Embryonic facial prominence (tissue), 1 donor: ENCODE measurements around the gene BCL7C.
"Not testable (repeated sequence)": the region's sequence is repeated elsewhere in the genome, so short reads cannot be mapped to it uniquely, and the experiment has no call there.

Experiments
- DNase-seq: peaks from one replicate; pipeline ENCODE4 v3.0.0-alpha.2; 2016; ENCODE audit errors: extremely low spot score

The BCL7C gene

DNA sequence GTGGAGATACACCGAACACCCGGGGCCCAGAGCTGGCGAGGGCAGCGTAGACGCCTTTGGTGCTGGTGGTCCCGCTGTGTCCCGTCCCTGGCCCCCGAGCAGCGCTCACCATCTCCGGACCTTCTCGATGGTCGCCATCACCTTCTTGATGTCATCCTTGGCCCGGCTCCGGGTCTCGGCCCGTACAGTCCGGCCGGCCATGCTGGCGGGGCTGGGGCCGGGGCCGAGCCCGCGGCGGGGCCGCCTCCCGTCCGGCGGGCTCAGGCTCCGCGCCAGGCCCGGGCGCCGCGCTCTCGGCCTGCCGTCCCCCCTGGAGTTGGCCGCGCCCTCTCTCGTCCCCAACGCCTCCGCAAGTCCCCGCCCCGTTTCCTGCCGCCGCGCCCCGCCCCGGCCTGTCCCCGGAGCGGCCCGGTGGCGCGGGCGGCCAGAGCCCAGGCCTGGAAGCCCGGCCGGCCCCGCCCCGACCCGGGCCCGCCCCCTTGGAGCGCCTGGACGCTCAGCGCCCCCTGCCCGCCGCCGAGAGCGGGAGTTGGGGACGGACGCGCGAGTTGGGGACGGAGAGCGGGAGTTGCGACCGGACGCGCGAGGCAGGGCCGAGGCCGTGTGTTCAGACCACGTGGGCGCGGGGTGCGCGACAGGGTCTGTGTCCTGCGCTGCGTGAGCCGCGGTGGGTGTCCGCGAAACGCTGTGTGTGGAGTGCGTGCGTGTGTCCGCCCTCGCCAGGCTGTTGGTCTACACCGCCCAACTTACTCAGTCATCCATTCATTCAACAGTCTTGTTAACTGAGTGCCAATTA lies at the start of gene BCL7C:
Gene BCL7C (minus strand): TSS at position 334 of the 796 bp plus-strand sequence. CDS start 133 bp downstream, at position 201.
- no peak for DNase-seq

DNA sequence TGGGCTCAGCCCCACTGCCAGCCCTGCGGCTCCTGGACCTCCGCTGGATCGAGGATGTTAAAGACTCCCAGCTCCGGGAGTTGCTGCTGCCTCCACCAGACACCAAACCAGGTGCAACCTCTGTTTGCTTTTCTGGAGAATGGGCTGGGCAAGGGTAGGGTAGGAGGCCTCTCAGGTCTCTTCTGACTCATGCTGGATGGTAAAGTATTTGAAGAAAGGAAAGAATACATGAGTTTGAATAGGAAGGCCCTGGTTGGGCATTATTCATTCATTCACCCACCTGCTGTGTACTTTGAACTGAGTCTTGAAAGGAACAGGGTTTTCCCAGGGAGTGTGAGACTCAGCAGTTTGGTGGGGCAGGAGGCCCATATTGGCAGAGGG lies 48.5 kb upstream of the BCL7C start:
- no peak for DNase-seq

DNA sequence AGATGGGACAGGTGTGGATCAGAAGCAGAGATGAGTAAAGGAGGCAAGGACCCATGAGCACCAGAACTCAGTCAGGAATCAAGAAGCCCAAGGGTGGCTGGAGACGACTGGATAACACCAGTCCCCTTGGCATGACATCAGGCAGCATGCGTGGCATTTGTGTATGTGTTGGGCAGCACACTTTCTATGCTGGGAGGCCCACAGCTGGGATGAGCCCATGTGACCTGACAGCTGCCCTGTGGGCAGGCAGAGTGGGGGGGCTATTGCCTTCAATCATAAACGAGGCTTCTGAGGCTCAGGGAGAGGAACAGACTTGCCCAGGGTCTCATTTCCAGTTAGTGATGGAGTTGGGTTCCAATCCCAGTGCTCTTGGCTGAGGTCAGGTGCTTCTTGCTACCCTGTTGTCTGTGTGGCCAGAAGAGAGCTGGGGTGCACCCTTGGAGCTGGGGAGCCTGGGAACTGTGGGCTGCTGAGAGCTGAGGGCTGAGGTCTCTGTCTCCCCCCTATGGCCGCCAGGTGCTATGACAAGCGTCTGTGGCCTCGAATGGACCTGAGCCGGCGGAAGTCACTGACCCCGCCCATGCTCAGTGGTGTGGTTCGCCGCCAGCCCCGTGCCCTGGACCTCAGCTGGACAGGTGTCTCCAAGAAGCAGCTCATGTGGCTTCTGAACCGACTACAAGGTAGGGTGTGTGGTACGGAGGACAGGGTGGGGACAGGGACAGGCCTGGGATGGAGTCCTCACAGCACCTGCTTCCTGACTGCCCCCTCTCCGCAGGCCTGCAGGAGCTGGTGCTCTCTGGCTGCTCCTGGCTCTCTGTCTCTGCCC lies 47.9 kb upstream of the BCL7C start:
- DNase-seq = no peak

DNA sequence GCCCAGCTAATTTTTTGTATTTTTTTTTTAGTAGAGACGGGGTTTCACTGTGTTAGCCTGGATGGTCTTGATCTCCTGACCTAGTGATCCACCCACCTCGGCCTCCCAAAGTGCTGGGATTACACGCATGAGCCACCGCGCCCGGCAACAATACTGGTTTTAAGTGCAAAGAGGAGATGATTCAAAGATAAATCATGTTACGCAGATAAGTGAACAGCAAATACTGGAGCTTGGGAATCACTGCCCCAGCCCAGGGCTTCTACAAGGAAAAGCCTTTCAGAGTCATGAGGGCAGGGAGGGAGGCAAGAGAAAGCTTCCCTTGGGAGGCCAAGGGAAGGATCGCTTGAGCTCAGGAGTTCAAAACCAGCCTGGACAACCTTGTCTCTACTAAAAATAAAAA lies 45.7 kb upstream of the BCL7C start:
- not testable (repeated sequence) for DNase-seq

DNA sequence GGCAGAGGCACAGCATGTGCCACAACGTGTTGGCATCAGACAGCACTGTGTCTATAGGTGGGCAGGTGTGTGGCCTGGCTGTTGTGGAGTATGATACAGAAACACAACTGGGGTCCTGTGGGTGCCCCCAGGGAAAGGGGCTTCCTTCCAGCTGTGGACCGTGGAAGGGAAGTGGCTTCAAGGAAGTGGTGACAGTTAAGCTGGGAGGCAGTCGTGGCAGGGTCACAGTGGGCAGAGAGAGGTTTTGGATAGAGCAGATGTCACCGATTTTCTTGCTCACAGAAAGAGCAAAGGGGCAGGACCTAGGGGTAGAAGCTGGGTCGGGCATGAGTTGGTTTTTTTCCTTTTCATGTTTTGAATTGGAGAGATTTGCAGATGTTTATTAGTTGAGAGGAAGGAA lies 43.8 kb upstream of the BCL7C start:
- no peak for DNase-seq

DNA sequence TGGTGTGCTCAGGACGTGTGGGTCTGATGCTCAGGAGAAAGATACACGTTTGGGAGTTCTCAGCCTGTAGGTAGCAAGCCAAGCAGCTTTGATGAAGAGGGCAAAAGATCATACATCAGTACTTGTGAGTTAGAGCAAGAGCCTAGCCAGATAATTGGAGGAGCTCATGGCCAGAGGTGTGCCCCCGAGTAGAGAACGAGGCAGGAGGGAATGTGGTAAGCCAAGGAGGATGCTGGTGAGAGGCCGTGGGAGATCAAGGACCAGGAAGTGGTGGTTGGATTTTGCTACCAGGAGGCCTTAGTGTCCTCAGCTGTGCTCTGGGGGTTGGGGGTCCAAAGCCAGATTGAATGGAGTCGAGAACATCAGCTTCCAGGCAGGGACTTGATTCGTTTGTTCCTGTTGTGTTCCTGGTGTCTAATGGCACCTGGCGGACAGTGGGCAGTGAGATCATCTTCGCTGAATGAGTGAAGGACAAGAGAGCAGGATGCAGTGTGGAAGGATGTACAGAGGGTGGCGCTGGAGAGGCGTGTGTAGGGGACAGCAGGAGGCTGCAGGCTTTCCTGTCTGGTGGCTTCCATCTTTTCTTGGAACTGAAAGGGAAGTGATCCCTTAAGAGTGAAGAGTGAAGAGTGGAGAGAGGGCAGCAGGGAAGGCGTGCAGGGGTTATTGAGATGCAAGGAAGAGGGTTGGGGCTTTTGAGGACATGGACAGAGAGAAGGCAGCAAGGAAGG lies 41.1 kb upstream of the BCL7C start:
- DNase-seq = no peak

DNA sequence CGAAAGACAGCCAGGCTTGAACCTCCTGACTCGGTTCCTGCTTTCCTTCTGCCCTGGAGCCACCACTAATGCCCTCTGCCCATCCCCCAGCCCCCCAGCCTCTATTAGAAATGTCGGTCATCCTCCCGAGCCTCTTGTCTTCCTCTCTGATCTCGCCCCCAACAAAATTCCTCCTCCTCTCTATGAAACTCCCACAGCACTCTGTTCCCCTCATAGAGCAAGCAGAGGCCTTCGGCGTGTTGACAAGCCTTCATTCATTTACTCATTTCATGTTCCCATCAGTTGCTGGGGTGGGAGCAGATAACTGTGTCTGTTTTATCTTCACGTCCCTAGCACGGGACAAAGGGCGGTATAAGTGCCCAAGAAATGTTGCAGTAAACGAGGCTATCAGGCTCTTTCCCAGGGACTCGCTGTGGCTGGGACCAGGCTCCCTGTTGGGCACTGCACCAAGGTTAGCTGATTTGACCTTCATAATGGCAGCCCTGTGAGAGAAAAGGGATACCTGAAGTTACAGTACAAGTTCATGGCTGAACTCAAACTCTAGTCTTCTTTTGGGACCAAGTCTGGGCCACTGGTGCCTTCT lies 37.3 kb upstream of the BCL7C start:
- DNase-seq = no peak

DNA sequence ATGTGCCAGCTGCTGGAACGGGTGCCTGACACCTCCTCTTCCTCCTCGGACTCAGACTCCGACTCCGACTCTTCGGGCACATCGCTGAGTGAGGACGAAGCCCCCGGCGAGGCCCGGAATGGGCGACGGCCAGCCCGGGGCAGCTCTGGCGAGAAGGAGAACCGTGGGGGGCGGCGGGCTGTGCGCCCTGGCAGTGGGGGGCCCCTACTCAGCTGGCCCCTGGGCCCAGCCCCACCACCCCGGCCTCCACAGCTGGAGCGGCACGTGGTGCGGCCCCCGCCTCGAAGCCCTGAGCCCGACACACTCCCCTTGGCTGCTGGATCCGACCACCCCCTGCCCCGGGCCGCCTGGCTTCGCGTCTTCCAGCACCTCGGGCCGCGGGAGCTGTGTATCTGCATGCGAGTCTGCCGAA lies 36.3 kb upstream of the BCL7C start:
- DNase-seq = no peak

DNA sequence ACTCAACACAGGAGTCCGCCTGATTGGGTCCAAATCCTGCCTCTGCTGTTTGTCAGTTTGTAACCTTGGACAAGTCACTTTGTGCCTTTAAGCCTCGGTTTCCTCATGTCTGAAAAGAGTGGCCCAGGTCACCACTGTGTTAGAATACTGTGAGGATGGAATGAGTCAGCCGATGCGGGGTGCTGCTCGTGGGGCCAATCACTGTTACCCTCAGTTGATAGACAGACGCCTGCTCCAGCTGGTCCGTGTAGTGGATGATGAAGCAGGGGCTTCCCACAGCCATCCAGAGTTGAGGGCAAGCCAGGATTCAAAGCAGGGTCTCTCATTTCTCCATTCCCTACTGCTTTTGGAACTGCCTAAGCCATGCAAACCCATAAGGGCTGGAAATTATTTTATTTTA lies 35.3 kb upstream of the BCL7C start:
- DNase-seq = no peak

DNA sequence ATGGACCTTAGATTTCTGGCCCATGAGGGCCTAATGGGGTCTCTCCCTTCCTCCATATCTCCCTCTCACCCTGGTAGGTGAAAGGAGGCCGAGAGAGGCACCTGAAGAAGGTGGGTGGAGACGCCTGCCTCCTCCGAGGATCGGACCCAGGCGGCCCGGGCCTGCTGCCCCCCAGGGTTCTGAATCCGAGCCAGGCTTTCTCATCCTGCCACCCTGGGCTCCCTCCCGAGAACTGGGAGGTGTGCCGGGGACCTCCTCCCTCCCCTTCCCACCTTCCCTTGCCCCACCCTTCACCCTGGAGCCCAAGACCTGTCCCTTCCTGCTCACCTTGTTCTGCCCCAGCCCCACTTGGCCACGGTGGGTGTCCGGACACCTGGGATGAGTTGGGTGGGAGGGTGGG lies 34.5 kb upstream of the BCL7C start:
- no peak for DNase-seq

DNA sequence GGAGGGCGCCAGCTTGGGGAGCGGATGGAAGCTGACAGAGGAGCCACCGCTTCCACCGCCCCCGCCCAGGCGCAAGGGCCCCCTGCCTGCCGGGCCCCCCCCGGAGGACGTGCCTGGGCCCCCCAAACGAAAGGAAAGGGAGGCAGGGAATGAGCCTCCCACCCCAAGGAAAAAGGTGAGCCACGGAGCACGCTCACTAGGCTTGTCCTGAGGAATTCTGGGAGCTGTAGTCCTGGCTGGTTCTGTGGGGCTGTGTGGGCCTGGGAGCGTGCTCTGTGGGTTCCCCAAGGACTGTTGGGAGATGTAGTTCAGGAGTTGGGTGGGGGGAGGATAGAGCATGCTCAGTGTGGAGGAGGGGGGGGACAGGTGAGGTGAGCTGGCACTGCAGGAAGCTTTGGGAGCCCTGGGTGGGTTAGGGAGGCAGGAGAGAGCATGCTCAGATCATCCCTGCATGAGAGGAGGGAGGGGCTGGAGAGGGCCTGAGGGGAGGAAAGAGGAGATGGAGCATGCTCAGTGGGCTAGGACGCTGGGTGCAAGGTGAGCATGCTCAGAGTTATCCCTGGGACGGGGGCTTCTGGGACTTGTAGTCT lies 34.0 kb upstream of the BCL7C start:
- peak; percentile 73 for DNase-seq

DNA sequence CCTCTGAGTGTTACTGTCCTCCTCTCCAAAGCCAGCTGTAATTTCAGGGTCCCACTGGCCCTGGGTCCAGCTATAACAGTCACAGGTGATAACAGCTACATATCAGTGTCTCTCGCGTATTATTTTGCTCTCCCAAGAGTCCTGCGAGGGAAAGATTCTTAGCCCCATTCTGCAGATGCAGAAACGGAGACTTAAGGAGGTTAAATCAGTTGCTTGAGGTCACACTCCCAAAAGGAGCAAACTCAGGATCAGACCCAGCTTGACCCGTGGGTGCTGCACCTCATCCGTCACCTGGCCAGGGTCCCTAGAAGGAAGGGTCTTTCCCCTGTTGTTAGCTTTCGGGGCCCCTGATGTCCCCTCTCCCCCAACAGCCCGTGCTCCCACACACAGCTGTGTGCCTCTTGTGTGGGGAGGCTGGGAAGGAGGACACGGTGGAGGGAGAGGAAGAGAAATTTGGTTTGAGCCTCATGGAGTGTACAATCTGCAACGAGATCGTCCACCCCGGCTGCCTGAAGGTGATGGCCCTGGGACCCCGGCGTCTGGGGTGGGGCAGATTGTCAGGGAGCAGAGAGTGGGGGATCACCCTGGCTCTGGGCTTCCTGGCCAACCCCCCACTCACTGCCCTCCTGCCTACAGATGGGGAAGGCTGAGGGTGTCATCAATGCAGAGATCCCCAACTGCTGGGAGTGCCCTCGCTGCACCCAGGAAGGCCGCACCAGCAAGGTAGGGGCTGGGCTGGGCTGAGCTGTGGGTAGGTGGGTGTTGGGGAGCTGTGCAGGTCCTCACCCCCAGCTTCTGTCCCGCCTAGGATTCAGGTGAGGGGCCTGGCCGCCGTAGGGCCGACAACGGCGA lies 33.3 kb upstream of the BCL7C start:
- no peak for DNase-seq

DNA sequence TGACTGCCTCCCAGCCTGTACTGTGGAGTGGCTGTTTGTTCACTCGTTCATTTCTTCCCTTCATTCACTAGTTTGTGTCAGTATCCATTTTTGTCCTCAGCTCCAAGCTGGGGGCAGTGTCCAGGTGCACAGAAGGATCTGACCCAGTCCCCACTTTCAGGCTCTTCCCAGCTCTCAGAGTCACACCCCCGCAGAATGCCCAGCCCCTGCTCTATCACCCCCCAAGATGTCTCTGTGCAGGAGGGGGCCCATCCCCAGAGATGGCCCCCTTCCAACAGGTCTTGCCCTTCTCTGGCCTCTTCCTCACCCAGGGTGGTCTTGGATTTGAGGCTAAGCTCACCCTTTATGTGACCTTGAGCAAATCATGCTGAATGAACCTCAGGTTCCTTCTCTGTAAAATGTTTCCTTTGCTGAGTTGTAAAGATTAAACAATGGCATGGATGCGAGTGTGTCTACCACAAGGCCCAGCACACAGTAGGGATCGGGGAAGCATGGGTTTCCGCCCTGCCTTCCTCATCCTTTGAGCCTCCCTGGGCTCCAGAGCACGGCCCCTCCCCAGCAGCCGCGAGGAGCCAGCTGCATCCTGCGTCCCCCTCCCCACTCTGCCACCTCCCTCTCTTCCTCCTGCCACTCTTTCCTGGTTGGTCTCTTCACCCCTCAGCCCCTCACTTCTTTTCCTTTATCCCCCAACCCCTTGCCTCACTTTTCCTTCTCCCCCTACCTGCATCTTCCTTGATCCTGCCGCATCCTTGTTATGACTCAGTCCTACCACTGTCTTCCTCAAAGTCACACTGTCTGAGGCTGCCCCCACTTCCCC lies 32.3 kb upstream of the BCL7C start:
- no peak for DNase-seq

DNA sequence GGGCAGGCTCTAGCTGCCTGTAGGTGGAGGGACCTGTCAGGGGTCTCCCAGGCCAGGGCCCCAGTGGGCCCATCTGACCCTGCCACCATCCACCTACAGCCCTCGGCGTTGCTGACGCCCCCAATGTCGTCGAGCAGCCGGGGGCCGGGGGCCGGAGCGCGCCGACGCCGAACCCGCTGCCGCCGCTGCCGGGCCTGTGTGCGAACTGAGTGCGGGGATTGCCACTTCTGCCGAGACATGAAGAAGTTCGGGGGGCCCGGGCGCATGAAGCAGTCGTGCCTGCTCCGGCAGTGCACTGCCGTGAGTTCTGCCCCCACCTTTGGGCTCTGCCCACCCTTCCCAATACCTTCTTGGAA lies 31.7 kb upstream of the BCL7C start:
- DNase-seq = no peak

DNA sequence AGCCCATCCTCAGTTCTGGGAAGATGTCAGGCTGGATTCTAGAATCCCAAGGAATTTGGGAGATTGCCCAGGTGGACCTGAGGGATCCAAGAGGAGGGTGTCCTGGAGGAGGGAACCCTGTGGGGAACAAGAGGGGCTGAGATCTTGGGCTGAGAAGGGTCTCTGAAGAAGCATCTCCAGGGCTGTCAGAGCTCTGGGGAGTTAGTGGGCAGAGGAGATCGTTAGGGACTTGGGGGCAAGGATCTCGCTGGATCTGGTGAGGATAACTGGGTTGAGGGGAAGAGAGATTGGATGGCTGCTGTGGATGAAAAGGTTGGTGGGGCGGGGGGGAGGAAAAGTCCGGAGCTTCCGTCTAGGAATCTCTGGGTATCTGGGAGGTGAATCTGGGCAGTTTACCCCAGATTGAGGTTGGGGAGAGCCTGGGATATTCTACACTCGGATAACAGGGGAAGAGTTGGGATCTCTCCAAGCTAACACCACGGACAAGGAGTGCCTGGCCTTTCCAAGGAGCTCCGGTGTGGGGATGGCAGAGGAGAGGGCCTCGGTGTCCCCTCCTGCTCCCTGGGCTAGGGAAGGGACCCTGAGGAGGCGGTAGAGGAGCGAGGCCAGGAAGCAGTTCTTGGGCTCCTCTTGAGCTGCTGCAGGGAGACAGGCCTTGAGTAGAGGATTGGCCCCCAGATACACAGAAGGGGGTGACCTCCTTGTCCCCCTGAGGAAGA lies 31.2 kb upstream of the BCL7C start:
- DNase-seq = no peak

DNA sequence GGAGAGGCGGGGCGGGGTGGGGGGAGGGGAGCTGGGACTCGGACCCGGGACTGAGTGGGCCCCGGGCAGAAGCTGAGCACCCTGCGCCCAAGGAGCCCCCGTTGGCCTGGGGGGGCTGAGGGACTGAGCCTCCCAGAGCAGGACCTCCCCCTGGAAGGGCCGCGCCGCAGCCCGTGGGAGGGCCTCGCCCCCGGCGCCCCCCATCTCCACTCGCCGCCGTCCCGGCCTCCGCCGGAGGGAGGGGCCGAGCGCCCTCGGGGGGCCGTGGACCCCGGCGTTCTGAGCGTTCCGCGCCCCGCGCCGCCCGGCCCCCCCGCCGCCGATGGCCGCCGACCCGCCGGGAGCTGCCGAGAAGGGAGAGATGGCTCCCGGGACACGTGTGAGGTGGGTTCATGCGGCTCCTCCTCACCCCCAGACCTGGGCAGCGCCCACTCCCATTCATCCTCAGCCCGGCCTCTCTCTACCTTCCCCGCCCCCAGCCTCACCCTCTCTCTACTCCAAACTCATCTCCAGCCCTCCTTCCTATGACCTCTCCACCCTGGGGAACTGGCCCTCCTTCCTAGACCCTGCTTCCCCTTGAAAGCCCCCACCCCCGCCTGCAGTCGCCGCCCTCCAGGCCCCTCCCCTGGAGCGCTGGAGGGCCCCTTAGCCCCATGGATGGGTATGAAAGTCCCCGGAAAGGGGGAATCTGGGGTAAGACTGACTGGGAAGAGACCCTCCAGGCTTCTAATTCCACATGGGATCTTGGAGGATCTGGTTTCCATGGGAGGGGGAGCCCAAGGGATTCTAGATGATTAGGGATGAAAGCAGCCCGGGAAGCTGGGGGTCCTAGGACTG lies 30.4 kb upstream of the BCL7C start:
- DNase-seq = no peak

DNA sequence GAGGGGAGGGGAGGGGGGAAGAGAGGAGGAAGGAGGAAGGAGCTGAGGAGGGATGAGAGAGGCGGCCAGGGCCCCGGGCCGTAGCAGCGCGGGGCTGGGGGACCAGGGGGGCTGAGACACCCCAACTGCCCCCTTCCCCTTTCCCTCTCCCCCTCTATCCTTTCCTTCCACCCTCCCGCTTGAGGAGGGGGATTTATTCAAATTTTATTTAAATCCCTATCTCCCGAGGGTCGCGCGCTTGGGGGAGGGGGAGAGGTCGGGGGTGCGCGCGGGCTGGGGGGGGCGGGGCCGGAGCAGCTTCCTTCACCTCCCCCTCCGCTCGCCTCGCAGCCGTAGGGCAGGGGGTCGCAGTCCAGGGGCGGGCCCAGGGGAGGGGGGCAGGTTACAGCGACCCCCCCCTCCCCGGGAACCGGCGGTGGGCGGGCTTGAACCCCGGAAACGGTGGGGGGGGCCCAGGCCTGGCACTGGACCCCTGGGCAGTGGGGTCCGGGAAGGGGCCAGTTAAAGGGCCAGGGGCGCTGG lies 29.7 kb upstream of the BCL7C start, which contains the start of gene FBXL19:
Gene FBXL19 (plus strand): TSS at position 19 of the 522 bp plus-strand sequence. CDS start 2,183 bp downstream, outside the sequence.
- no peak for DNase-seq

DNA sequence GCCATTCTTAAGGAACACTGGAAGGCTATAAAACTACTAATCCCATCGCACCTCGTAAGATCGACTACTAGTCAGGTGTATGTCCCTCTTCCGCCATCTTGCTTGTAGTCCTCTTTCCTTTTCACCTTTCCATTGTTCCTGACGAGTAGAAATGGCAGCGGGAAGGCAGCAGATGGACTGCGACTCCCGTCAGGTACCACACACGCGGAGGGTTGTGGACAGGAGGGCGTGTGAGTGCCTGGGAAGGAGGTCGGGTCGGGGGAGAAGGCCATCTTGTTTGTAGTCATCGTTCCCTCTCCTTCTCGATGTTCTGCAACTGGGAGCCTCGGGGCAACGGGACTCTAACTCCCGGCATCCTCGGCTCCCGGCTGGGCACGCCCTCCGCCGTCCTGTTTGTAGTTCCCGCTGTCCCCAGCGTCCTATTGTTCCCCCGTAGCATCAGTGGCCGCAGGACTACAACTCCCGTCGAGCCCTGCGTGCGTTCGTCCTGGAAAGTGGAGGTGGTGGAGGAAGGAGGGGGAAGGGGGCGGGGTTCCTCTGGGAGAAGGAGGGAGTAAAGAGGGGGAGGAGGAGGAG lies 29.2 kb upstream of the BCL7C start:
- DNase-seq = peak; percentile 99
